HG03064 (cell line): Measurements from ENCODE around the gene LYRM7.
"Not testable (repeated sequence)": the region's sequence is repeated elsewhere in the genome, so short reads cannot be mapped to it uniquely, and the experiment has no call there.

Experiments used
- ATAC-seq: cut with Tn5 transposase; IDR thresholded peaks from one replicate; pipeline ENCODE4 v1.9.1; 2021; ENCODE audit warnings: low read depth; ENCODE audit not compliant: unreplicated experiment

The LYRM7 gene

GRCh38 chr5:131171276-131171810, 599 bp downstream of the LYRM7 start:
- ATAC-seq: no peak

DNA sequence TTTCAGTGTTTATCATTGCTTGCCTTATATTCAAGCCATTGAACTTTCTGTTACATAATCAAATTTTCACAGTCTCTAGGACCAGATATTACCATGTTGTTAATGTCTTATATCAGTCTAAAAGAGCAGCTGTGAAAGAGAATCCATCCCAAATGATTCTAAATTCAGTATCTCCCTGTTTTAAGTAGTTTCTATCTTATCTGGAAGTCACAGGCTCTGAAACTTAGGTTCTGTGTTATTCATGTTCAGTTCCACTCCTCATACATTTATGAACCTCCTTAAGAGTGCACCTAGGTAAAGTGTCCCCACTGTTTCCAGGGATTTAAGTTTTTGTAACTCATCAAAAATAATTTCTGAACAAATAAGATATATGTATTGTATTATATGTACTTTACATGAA, 9.7 kb downstream of the LYRM7 start:
- ATAC-seq: no peak

GRCh38 chr5:131182839-131183238, 12.1 kb downstream of the LYRM7 start:
- no peak for ATAC-seq

DNA sequence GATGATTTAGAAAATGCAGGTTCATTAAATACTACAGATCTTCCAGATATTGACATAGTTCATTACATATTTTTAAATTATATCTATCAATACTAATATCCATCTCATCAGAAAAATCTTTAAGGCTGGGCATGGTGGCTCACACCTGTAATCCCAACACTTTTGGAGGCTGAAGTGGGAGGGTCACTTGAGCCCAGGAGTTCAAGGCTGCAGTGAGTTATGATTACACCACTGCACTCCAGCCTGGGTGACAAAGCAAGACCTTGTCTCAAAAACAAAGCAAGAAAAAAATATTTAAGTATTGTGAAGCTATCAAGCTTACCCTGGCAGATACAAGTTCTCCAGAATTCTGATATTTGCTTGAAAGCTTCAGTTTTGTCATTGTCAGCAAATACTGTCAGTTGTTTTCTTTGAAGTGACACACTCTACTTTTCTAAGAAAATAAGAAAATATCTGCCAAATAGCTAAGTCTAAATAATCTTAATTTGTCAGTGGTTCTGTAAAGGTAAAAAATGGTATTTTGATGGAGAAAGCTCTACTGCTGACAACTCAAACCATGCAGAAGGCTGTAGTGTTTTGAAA, 14.9 kb downstream of the LYRM7 start:
- no peak for ATAC-seq

DNA sequence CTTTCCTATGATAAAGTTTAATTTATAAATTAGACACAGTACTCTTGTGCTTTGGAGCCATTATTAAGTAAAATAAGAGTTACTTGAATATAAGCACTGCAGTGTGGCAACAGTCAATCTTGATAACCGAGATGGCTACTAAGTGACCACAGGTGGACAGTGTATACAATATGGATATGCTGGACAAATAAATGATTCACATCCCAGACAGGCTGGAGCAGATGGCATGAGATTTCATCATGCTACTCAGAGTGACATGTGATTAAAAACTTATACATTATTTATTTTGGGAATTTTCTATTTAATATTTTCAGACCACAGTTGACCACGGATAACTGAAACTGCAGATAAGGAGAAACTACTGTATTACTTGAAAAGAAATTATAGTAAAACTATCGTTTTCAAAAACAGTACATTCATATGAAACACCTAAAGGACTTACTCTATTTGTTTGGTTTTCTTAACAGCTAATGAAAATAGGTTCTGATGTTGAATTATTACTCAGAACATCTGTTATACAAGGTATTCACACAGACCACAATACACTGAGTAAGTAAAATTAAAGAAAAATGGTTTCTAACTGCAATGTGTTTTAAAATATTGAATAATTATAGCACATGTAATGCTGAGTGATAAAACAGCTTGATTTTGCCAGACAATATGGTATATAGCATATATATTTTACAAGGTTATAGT, 16.0 kb downstream of the LYRM7 start:
- ATAC-seq: no peak

DNA sequence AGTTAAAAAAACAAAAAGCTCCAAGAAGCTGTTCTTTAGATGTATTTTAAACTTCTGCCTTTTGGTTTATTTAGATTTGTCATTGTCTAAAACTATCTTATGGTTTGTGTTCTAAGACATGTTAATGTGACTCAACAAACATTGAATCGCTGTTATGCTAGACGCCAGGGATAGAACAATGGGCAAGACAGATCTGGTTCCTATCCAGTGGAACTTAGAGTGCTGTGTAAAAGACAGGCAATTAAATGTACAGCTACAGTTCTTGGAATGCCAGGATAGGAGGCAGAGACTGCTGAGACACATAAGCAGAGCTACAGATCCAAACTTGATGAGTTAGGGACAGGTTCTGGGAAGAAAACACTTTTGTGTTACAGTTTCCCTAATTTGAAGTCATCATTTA, 22.4 kb downstream of the LYRM7 start:
- no peak for ATAC-seq

DNA sequence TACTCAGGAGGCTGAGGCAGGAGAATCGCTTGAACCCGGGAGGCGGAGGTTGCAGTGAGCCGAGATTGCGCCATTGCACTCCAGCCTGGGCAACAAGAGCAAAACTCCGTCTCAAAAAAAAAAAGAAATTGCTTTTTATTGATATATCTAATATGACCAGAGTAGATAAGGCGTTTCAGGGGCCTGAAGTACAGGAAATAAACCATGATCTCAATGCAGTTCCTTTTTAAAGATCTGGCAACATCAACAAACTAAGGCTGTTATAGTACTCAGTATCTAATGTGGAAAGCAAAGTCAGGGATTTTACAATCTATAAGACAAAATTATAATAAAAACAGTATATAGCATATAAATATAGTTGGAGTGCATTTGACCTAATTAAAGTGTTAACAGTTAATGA, 23.2 kb downstream of the LYRM7 start:
- not testable (repeated sequence) for ATAC-seq

- no peak for ATAC-seq
Measured at GRCh38 chr5:131194725-131195124, 24.0 kb downstream of the LYRM7 start.

DNA sequence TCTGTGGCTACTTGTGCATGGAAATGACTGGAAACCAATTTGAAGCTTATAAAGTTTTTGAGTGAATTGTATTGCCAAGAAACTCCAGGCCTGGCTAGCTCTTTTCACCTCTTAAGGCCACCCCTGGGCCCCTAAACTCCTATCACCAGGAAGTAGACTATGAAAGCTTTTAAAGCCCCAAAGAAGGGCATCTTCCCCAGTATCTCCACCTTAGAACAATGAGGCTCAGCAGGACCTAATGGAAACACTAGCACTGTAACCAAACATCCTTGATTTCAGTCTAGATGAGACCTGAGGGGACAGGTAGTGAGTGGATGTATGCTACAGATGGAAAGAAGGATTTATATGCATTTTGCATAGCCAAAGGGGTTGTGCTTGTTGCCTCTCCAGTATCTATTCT, 25.0 kb downstream of the LYRM7 start:
- no peak for ATAC-seq

- no peak for ATAC-seq
Measured at GRCh38 chr5:131196331-131196730, 25.6 kb downstream of the LYRM7 start.

DNA sequence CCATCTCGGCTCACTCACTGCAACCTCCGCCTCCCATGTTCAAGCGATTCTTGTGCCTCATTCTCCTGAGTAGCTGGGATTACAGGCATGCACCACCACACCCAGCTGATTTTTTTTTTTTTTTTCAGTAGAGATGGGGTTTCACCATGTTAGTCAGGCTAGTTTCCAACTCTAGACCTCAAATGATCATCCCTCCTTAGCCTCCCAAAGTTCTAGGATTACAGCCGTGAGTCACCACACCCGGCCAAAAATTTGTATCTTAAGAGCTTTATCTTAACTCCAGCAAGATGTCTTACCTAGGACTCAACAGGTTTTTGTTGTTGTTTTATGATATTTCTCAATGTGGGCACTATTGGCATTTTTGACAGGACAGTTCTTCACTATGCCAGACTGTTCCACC, 27.9 kb downstream of the LYRM7 start:
- no peak for ATAC-seq

GRCh38 chr5:131200560-131200959, 29.8 kb downstream of the LYRM7 start:
- ATAC-seq: no peak

- ATAC-seq: no peak
Measured at GRCh38 chr5:131204964-131205363, 34.2 kb downstream of the LYRM7 start.

- ATAC-seq: no peak
Measured at GRCh38 chr5:131206061-131206460, 35.3 kb downstream of the LYRM7 start.

DNA sequence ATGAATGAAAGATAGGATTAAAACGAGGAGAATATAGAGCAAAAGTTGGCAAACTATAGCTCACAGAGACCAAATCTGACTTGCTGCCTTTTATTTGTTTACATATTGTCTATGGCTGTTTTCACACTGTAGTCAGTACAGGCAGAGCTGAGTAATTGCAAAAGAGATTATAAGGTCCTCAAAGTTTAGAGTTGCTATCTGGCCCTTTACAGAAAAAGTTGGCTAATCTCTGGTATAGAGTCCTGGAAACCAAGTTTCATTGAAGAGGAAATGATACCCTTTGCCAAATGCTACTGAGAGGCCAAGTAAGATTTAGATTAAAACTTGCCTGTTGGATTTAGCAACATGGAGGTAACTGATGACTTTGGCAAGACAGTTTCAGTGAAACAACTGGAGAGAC, 36.0 kb downstream of the LYRM7 start:
- no peak for ATAC-seq

DNA sequence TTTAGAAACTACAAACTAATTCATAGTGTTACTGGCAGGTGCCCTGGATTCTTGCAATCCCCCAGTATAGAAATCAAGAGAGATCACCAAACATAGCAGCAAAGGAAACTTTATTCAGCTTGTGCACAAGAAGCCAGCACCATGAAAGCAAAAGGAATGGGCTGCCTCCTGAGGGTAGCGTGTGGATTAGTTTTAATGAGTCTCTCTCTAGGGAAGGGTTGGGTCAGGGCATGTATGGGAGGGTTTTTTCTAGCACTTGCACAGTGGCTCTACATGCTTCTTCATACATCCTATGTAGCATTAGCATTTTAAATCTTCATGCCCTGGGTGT, 38.4 kb downstream of the LYRM7 start:
- no peak for ATAC-seq

DNA sequence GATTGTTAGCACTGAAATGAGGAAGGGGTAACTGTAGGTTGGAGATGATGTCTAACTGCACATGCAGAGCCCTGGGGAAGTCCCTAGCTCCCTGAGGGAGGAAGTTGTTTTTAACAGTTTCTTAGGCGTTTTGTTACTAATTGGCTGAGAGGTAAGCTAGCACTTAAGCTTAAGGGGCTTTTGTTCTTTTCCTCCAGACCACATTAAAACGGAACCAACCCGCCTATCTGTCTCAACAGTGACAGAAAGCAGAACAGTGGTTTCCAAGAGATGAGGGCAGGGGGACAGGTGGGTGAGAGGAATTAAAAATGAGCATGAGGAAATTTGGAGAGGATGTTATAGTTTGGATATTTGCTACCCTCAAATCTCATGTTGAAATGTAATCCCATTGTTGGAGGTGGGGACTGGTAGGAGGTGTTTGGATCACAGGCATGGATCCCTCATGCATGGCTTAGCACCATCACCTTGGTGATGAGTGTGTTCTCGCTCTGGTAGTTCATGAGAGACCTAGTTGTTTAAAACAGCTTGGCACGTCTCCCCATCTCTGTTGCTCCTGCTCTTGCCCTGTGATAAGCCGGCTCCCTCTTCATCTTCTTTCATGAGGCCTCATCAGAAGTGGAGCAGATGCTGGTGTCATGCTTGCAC, 38.9 kb downstream of the LYRM7 start:
- ATAC-seq: peak; percentile 79

DNA sequence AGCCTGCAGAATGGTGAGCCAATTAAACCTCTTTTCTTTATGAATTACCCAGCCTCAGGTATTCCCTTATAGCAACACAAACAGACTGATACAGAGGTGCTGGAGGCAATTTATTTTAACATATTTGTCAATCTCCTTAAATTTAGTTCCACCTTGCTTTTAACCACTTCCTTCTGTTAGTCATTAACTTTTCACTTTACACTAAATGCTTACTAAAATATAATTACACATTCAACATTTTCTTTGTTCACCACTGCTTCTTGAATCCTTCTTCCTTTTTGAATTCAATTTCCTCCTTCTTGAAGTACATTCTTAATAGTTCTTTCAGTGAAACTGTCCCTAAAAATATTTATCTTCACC, 39.4 kb downstream of the LYRM7 start:
- ATAC-seq: no peak

DNA sequence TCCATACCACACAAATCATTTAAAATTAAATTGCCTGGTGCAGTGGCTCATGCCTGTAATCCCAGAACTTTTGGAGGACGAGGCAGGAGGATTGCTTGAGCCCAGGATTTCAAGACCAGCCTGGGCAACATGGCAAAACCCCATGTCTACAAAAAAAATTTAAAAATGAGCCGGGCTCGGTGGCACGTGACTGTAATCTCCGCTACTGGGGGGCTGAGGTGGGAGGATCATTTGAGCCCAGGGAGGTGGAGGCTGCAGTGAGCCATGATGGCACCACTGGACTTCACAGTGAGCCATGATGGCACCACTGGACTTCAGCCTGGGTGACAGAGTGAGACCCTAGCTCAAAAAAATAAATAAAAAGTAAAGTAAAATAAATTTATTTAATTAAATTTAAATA, 40.9 kb downstream of the LYRM7 start:
- ATAC-seq: no peak

GRCh38 chr5:131212471-131213021, 41.8 kb downstream of the LYRM7 start:
- peak; percentile 38 for ATAC-seq

DNA sequence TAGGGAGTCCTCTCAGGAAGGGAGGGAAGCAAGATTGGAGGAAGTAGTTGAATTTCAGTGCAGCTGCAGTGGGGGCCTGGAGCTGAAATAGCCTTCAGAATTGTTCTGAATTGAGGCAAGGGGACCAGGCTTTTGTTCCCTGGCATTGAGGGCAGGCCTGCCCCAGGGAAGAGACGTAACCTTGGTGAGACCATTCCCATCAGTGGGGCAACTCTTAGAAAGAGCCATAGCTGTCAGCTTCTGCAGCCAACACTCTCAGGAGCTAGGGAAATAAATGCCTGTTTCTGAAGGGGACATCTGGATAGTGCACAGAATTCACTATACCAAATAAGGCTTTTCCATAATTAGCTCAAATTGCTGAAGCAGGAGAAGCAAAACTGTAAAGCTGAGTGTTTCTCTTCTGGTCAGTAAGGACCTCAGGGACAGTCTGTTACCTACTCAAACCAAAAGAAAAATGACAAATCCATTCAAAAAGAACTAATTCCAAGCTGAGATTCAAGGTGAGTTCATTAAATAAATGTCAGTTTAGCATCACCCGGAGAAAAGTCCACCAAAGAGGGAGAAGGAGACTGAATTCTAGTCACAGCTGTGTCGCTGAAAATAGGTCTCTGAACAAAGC, 44.0 kb downstream of the LYRM7 start:
- no peak for ATAC-seq
